ENCODE results near the gene UGT8.
"Not testable (repeated sequence)": the region's sequence is repeated elsewhere in the genome, so short reads cannot be mapped to it uniquely, and the experiment has no call there.

UGT8 gene

DNA sequence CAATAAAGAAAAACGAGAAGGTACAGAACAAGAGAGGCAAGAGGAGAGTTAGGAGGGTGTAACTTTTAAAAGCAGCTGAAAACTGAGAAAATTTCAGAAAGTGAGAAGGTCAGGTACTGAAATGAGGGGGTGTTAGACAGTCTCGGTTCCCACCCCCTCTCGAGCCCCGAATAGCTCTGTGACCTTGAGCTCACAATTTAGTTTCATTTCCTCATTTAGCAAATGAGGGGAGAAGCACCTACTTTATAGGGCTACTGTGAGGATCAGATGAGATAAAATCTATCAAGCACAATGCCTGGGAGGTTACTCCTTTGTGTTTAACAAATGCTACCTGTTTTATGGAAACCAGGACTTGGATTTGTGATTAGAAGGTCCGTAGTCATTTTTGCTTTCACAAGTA is 4.9 kb downstream of the UGT8 start:
- in situ Hi-C loops (cut with MboI; ENCODE audit: low sequenced_read_pairs): no loop called here

DNA sequence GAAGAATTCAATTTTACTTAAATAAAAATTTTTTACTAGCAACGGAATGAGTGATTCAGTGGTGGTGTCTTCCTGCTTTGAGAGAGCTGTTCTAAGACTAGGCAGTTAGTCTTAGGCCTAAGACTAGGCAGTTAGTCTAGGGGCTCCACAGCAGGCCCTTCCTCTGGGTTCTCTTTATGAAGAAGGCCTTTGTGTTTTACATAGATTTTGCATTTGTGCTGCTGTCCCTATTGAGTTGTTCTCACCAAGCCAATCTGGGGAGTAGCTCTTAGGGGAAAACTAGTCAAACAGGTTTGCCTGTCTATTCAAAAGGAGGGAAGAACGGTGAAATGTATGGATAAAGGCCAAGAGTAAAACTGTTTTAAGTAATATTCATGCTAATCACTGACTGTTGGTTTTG is 7.6 kb downstream of the UGT8 start:
- in situ Hi-C loops (cut with MboI; ENCODE audit: low sequenced_read_pairs): no loop called here

DNA sequence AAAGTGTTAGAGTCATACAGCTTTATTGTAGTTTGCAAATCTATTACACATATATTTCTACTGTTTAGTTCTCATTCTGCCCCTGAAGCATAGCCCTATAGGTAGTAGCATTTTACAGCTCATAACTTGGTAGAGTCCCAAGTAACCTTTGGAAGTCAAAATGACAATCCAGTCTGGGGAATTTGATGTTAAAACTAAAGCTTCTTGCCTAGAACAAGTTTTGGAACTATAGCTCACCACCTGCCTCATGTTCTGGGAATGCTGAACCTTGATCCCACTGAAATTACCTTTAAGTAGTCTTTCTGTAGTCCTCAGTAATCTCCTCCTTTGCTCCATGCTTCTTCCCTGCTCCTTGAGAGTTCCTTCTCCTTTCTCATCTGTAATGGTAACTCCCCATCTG is 8.4 kb downstream of the UGT8 start:
- in situ Hi-C loops (cut with MboI; ENCODE audit: low sequenced_read_pairs): no loop called here

DNA sequence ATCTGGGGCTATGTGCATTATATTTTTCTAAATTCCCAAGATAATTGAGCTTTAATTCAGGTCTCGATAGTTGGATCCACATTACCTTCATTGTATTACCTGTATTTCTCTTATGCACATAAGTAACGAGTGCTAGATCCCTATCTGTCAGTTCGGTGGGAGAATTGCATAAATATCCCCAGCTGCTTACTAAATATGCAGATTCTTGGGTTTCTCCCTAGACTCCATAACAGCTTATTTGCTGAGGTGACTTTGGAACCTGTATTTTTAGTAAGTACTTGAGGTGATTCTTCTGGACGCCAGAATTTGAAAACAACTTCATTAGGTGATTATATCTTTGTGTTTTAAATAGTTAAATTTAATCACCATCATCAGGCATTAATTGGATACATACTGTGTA is 15.0 kb downstream of the UGT8 start:
- in situ Hi-C loops (cut with MboI; ENCODE audit: low sequenced_read_pairs): no loop called here

DNA sequence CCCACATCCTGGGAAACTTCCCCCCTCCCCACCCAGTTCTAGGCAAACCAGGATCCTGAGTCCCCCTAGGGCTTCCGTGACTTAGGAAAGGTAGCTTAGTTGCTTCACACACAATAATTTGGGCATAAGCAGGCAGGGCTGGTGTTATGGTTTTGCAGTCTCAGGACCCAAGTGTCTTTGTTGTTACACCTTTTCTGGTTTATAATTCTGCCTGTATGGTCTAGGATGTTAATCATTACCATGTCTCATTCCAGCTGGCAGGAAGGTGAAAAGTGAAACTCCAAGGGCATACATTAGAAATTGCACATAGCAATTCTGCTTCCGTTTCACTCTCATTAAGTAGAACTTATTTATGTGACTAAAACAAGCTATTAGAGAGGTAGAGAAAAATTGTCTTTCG is 16.8 kb downstream of the UGT8 start:
- in situ Hi-C loops (cut with MboI; ENCODE audit: low sequenced_read_pairs): no loop called here

DNA sequence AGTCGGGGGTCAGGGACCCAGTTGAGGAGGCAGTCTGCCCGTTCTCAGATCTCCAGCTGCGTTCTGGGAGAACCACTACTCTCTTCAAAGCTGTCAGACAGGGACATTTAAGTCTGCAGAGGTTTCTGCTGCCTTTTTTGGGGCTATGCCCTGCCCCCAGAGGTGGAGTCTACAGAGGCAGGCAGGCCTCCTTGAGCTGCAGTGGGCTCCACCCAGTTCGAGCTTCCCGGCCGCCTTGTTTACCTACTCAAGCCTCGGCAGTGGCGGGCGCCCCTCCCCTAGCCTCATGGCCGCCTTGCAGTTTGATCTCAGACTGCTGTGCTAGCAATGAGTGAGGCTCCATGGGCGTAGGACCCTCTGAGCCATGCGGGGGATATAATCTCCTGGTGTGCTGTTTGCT is 17.4 kb downstream of the UGT8 start:
- in situ Hi-C loops (cut with MboI; ENCODE audit: low sequenced_read_pairs): not testable (repeated sequence)

DNA sequence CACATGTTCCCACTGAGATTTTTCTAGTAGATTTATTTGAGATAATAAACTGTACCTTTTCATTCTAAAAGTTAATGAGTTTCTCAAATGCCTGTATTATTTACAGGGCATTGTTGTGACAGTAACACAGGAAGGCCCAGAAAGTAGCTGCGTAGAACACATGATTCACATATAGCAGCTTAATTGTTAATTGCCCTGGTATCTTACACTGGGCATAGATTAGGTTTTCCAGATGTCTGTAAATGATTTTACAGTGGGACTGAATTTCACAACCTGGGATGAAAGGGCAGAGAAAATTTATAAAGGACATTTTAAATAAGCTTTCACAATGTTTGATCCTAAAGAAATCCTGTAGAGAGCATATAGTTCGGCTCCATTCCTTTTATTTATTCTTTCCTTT is 27.6 kb downstream of the UGT8 start:
- in situ Hi-C loops (cut with MboI; ENCODE audit: low sequenced_read_pairs): no loop called here

DNA sequence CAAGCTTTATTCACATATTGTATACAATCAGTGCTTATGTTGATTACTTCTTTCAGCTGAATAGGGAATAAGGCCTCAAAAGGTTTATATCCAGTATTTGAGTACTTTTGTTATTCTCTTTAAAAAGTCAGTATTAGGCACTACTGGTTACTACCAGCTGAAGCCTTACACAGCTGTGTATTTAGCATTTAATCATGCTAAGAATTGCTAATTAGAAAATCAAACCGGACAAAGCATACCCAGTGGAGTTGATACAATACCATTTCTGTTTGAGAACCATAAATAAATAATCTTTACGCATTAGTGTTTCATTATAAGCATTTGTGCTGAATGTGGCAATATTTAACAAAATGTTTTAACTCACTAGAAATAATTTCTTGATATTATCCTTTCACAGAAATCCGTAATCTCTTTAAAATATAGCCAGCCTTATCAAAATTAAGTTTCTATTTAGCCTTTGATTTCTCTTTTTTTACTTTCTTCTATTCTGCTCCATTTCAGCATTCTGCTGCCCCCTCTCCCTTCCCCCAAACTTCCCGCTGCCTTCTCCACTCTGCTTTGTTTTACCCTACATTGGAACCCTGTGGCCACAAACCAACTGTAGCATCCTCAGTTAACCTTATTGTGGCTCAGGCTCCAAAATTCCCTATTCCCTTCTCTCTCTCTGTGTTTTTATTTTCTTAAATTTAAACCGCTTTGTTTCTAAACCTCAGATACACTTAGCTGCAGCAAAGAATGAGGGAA is 37.8 kb downstream of the UGT8 start:
- in situ Hi-C loops (cut with MboI; ENCODE audit: low sequenced_read_pairs): no loop called here

DNA sequence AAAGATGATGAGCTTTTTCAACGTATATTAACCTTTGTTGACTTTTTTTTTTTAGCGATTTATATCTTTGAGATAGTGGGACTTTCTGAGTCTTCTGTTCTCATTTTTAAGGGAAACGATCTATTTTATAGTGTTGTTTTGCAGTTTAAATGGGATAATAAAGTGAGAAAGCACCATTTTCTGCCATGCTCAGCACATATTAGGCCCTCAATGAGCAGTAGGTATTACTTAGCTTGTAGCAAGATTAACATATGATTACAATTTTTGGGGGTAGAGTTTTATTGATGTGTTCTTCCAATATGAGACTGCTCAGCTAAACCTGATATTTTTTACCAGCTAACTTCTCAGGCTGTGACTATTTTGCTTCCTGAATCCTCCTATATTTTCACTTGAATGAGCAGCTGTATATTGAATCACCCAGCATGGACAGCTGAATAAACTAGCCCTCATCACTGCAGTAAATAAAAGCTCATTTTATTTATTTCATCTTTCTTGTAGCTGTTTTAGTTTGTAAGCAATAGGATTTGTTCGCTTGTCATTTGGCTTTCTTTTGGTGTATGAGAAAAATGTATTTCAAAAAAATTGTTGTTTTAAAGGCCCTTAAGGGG is 43.7 kb downstream of the UGT8 start:
- in situ Hi-C loops (cut with MboI; ENCODE audit: low sequenced_read_pairs): no loop called here

DNA sequence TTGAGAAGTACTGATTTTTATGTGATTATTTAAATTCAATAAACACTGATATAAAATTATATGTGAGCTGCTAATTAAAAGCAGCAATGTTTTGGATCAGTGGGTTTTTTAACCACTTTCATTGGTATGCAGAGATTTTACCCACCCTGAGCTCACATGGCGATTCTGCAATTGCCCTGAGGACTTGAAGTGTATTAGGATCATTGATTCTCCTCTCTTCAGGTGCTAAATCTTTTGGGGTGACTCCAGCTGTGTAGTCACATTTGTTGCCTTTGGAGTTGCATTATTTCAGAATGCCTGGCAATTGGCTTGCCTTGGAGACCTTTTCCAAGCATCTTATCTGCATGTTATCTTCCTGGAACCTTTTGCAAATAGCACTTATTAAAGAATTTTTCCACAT is 51.3 kb downstream of the UGT8 start:
- in situ Hi-C loops (cut with MboI; ENCODE audit: low sequenced_read_pairs): no loop called here

DNA sequence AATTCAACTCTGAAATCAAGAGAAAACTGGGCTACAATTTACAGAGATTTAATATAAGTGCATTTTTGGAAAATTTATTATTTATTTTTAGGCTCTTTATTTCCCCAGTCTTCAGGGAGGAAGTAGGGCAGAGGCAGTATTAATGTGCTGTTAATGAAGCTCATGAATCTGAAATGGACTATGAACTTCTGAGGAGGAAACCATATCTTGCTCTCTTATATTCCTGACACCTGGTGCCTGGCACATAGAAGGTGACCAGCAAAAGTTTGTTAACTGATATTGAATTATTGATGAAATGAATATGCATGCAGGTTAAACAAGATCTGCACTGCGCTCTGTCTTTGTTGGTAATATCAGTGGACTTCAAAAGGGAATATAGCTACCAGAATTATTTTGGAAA is 55.1 kb downstream of the UGT8 start:
- in situ Hi-C loops (cut with MboI; ENCODE audit: low sequenced_read_pairs): no loop called here

DNA sequence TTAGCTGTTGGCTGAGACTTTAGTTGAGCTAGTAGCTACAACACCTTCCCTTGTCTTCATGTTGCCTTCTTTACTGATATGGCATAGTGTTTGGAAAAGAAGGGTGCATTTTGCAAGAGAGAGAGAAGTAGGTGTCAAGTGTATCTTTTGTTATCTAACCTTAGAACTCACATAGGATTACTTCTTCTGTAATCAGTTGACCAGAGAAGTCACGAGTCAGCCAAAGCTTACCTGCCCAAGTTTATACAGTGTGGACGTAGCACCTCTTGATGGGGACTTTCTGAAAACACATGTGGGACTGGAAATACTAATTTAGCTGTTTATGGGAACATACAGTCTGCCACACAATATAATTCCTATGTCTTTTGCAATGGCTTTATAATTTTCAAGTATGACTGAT is 56.0 kb downstream of the UGT8 start:
- in situ Hi-C loops (cut with MboI; ENCODE audit: low sequenced_read_pairs): no loop called here

DNA sequence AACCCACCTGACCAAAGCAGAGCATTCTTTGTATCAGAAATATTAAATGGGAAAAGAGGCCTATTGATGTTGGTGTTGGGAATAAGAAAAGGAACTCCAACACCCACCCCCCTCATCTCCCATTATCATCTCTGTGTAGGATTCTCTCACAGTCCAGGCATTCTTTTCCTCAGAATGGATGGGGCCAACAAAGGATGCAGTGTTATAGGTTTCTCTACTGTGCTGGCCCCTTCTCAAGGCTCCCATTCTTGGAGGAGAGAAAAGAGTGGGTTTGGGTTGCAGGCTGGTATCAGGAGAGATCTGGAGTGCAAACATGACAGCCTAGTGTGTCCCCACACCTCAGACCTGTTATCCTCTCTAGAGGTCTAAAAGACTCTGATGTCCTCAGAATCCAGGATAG is 59.6 kb downstream of the UGT8 start:
- in situ Hi-C loops (cut with MboI; ENCODE audit: low sequenced_read_pairs): no loop called here

DNA sequence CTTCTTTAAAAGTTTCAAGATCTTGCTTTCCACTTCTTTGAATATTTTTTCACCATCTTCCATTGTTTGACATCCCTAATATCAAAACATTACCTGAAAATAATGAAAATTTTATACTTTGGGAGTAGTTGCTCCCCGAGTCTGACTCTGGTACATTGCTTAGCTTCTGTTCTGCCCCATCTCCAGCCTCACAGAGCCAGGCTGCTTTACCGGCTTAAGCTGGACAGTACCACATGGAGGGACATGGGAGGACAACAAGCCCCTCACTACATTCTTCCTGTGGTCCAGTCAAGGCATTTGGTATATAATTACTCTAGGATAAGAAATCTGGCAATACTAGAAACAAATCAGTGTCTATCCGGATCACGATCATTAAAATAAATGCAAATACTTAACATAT is 60.2 kb downstream of the UGT8 start:
- in situ Hi-C loops (cut with MboI; ENCODE audit: low sequenced_read_pairs): no loop called here

DNA sequence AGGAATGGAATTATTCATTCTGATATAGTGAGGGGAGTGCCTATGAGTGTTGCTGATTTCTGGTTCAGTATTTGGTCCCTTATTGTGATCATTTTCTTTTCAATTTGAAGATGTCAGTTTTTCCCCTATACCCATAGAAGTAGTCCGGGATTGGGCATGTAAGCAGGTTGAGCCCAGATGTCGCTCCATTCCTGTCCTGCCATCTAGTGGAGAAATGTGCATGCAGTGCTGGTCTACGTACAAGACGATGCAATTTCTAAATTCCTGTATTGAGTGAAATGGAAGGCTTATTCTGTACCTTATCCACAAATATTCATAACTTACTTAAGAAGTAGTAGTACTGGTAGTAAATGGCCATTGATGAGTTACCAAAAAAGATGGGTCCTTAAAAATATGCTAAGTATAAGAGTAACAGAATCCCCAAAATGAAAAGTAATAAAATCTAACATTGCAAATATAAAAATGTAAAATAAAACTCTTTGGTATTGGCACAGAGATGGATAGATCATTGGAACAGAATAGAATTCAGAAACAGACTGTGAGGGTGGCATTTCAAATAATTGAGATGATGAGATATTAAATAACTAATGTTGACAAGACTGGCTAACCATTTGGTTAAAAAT is 60.9 kb downstream of the UGT8 start:
- in situ Hi-C loops (cut with MboI; ENCODE audit: low sequenced_read_pairs): no loop called here

DNA sequence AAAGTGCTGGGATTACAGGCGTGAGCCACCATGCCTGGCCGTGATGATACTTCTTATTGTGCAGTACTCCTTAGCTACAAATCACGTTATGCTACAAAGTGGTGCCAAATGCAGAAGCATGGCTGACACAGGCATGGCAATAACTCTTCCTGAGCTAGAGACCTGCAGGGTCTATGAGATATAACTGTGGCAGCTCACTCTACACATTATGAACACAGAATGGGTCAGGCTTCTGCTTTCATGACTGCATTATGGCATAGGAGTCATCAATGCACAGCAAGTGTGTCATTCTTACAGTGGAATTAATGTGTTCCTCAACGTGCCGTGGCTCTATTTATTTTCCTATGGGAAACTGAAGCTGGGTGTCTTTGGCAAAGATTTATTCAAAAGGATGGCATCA is 64.5 kb downstream of the UGT8 start:
- in situ Hi-C loops (cut with MboI; ENCODE audit: low sequenced_read_pairs): no loop called here

DNA sequence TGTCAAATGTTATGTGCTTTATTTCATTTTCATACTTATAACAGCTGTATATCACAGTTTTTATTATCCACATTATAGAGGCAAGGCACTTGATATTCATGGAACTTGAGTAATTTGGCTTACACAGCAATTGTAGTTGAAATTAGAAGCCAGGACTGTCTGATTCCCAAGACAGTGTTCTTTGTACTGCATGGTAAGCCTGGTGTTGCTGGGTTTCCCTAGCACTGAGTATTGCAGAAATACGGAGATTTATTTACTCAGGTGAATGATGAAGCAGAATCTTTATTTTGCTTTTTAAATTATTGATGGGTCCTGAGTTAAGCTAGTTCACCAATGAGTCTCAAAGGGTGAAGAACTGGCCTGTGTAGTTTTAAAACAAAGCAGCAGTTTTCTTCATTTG is 70.0 kb downstream of the UGT8 start:
- in situ Hi-C loops (cut with MboI; ENCODE audit: low sequenced_read_pairs): no loop called here

DNA sequence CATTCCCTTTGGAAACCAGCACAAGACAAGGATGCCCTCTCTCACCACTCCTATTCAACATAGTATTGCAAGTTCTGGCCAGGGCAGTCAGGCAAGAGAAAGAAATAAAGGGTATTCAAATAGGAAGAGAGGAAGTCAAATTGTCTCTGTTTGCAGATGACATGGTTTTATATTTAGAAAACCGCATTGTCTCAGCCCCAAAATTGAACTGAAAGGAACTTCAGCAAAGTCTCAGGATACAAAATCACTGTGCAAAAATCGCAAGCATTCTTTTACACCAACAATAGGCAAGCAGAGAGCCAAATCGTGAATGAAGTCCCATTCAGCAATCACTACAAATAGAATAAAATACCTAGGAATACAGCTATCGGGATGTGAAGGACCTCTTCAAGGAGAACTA is 72.1 kb downstream of the UGT8 start:
- in situ Hi-C loops (cut with MboI; ENCODE audit: low sequenced_read_pairs): not testable (repeated sequence)

DNA sequence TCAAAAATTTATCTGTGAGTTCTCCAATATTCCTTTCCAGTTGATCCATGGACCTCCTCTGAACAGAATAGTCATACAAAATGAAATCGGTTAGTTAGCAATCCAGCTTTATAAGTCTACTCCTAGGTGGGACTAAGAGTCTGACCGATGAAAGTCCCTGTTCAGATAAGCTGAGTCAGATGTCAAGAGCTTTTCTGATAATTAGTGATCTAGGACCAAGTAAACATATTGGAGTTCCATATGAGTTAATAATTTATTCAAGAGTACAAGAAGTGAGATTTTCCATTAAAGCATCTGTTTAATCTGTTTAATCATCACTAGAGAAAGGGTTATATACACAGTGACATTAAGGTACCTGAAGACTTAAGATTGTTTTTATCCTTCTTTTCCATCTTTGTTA is 74.7 kb downstream of the UGT8 start:
- in situ Hi-C loops (cut with MboI; ENCODE audit: low sequenced_read_pairs): no loop called here

DNA sequence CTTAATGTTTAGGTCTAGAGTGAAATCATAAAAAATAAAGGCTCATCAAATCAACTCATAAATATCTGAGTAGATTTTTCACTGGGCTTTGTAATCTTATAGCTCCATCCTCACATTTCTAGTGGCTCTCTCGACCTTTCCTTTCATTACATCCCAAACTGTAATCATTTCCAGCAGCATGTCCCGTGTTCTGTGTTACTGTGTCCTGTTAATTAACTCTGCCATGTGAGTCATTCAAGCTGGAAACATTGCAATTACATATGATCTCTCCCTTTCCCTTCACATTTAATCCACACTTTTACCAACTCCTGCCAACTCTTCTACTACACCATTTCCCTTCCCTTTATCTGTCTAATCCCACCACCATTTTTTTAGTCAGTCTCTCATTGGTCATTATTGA is 75.5 kb downstream of the UGT8 start:
- in situ Hi-C loops (cut with MboI; ENCODE audit: low sequenced_read_pairs): no loop called here

DNA sequence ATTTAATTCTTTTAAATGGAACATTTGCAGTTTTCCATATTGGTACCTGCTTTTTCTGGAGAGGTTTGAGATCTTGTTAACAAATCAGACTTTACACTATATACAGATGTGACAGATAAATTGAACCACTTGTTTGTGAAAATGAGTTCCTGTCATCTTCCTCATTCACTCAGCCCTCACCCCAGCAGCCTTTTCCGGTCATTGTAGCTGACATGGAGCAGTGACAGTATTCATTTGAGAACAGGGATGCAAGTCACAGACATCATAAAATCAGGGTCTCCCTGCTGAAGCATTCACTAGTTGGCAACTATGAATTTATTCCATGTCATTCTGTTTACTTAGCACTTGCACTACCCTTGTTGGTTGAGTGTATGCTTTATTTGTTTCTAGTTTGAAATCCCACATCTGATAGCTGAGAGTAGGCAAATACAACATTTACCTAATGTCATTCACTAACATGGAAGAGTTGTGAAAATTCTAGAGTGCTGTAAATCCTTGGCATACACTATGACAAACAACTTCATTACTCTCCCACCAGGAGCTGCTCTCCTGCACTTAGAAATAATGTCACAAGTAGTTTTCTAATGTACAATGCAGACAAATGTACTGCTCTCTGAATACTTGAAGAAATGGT is 78.9 kb downstream of the UGT8 start:
- in situ Hi-C loops (cut with MboI; ENCODE audit: low sequenced_read_pairs): loop anchor here (25.0 kb wide), 1 partner anchor 290 kb away; no protein-coding TSS in a partner anchor

DNA sequence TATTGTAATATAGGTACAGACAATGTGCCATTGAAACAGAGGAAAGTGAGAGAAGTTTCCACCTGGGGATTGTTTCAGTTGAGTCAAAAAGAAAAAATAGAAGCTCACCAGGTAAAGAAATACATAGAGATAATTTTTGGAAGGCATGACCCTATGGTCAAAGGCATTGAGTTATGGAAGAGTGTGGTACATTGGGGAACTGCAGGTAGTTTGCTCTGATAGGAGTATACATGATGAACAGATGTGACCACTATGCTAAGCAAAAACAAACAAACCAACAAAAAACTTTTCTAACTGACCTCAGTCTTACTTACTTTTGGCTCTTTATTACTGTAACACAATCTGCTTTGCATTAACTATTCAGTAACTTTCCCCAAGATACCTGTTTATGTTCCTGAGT is 85.9 kb downstream of the UGT8 start:
- in situ Hi-C loops (cut with MboI; ENCODE audit: low sequenced_read_pairs): loop anchor here (25.0 kb wide), 1 partner anchor 297 kb away; no protein-coding TSS in a partner anchor

Measured in HL-60/S4 (cell line).